IMR-90 (cell line): ENCODE measurements around the gene TPST1.

ENCODE experiments used
- BHLHE40 ChIP-seq: fragments of 150-350 bp; IDR thresholded peaks from 2 replicates; pipeline ENCODE4 v1.6.1; 2016; ENCODE audit warnings: mild to moderate bottlenecking, low read depth, low read length
- CHD1 ChIP-seq: IDR thresholded peaks from 2 replicates; pipeline ENCODE4 v1.6.1; 2012; ENCODE audit warnings: low read depth, low read length, improper control_type of control experiment
- CTCF ChIP-seq: conservative IDR thresholded peaks from 2 replicates; pipeline ENCODE4 v1.5.1; 2012; ENCODE audit warnings: mild to moderate bottlenecking, low read depth, low read length, improper control_type of control experiment
- MAFK ChIP-seq: IDR thresholded peaks from 2 replicates; pipeline ENCODE4 v1.6.1; 2012; ENCODE audit warnings: low read depth, low read length, improper control_type of control experiment
- POLR2A ChIP-seq: IDR thresholded peaks from 2 replicates; pipeline ENCODE4 v1.6.1; 2012; ENCODE audit warnings: mild to moderate bottlenecking, low read depth, low read length
- RCOR1 ChIP-seq: IDR thresholded peaks from 2 replicates; pipeline ENCODE4 v1.6.1; 2012; ENCODE audit warnings: mild to moderate bottlenecking, low read length, improper control_type of control experiment; ENCODE audit not compliant: insufficient replicate concordance
- SMC3 ChIP-seq: fragments of 150-350 bp; IDR thresholded peaks from 2 replicates; pipeline ENCODE4 v1.6.1; 2016; ENCODE audit warnings: low read depth, mild to moderate bottlenecking, antibody characterized with exemption, low read length, moderate library complexity
- TF ChIP-seq, protein P1 (sequence below): fragments of 150-350 bp; IDR thresholded peaks from 2 replicates; pipeline ENCODE4 v1.6.1; 2017; ENCODE audit warnings: mild to moderate bottlenecking, antibody characterized with exemption, low read length, low read depth

DNA sequence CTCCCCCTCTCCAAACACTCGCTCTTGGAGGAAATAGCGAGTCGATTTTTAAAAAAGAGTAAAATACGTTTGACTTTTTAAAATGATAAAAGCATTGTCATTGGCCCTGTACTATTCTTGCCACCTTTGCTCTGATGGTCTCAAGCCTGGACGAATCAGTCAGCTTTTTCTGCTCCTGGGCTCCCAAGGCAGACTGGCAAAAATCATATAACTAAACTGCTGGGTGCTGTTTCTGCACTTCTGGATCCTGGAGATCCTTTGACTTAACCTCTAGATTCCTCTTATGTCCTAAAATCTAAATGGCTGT, 1.8 kb downstream of the TPST1 start:
- TF ChIP-seq SMC3 (no peak), CTCF (no peak), POLR2A (no peak), CHD1 (no peak), MAFK (no peak), RCOR1 (no peak), BHLHE40 (no peak)
- TF ChIP-seq, protein P1, sequence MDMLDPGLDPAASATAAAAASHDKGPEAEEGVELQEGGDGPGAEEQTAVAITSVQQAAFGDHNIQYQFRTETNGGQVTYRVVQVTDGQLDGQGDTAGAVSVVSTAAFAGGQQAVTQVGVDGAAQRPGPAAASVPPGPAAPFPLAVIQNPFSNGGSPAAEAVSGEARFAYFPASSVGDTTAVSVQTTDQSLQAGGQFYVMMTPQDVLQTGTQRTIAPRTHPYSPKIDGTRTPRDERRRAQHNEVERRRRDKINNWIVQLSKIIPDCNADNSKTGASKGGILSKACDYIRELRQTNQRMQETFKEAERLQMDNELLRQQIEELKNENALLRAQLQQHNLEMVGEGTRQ = no peak
